ENCODE results near the gene PPP1R13B. TPM values are rescaled to one million over a fixed set of nuclear protein-coding genes. Genes with fewer than 3 reads are reported as not detected.
"Not testable (repeated sequence)": the region's sequence is repeated elsewhere in the genome, so short reads cannot be mapped to it uniquely, and the experiment has no call there.

The PPP1R13B gene
- total RNA-seq, 1 donor from 2014 or later, result 40.3 TPM

DNA sequence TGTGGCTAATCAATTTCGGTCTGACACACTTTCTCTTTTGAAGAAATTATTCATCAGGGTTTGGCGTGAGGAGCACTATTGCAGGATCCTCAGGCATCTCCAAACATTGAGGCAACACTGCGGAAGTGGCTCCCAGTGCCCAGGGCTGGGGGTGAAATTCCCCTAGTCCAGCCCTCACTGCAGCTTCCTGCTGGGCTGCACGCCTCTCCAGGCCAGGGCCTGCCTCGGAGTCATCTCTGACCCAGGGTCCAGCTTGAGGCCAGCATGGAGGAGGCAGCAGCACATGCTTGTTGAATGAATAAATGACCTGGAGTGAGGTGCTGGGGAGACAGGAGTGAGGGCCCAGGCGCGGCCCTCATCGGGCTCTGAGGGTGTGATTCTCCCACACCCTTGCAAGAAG lies 44.9 kb upstream of the PPP1R13B start:
- H3K9me3 Mint-ChIP-seq (ENCODE audit: low read depth), result peaks cover 4% of the 10 kb centered on the region
- TF ChIP-seq, protein P1, sequence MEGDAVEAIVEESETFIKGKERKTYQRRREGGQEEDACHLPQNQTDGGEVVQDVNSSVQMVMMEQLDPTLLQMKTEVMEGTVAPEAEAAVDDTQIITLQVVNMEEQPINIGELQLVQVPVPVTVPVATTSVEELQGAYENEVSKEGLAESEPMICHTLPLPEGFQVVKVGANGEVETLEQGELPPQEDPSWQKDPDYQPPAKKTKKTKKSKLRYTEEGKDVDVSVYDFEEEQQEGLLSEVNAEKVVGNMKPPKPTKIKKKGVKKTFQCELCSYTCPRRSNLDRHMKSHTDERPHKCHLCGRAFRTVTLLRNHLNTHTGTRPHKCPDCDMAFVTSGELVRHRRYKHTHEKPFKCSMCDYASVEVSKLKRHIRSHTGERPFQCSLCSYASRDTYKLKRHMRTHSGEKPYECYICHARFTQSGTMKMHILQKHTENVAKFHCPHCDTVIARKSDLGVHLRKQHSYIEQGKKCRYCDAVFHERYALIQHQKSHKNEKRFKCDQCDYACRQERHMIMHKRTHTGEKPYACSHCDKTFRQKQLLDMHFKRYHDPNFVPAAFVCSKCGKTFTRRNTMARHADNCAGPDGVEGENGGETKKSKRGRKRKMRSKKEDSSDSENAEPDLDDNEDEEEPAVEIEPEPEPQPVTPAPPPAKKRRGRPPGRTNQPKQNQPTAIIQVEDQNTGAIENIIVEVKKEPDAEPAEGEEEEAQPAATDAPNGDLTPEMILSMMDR (IDR thresholded peaks at IDR 0.05; ENCODE audit: unreplicated experiment), result no peak
- no peak for DNase-seq (ENCODE audit: low spot score, unreplicated experiment)
- peaks cover 2% of the 10 kb centered on the region for H3K4me1 Mint-ChIP-seq (ENCODE audit: low read depth)
- no peaks in the 10 kb centered on the region for H3K27me3 Mint-ChIP-seq
- H3K27ac Mint-ChIP-seq, result no peak overlapping the region
- H3K36me3 Mint-ChIP-seq (ENCODE audit: insufficient read depth), result no peaks in the 10 kb centered on the region
- H3K4me3 Mint-ChIP-seq (ENCODE audit: low read depth), result no peak overlapping the region

DNA sequence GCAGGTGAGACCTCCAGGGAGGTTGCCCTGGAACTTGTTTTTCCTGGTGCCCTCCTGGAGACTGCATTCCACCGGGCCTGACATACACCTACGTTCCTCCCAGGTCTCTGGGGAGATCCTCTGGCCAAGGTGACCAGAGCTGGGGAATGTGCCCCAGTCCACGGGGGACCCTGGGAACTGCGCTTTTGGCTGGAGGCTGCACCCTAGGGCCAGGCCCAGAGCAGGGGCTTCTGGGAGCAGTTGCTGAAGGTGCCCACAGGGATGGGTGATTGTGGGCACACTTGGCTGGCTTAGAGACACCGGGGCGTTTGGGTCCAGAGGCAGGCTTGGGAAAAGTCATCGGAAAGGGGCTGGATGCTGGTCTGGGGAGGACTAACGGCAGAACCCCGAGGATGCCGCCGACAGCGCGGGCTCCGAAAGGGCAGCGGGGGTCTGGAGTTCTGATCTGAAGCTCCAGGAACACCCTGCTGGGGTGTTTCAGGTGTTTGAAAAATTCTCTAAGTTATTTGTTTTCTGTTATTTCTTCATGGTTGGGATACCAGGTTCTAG lies 44.4 kb upstream of the PPP1R13B start:
- Mint-ChIP-seq H3K27ac (peak overlapping the region; percentile 73), H3K4me3 (ENCODE audit: low read depth) (no peak overlapping the region)

DNA sequence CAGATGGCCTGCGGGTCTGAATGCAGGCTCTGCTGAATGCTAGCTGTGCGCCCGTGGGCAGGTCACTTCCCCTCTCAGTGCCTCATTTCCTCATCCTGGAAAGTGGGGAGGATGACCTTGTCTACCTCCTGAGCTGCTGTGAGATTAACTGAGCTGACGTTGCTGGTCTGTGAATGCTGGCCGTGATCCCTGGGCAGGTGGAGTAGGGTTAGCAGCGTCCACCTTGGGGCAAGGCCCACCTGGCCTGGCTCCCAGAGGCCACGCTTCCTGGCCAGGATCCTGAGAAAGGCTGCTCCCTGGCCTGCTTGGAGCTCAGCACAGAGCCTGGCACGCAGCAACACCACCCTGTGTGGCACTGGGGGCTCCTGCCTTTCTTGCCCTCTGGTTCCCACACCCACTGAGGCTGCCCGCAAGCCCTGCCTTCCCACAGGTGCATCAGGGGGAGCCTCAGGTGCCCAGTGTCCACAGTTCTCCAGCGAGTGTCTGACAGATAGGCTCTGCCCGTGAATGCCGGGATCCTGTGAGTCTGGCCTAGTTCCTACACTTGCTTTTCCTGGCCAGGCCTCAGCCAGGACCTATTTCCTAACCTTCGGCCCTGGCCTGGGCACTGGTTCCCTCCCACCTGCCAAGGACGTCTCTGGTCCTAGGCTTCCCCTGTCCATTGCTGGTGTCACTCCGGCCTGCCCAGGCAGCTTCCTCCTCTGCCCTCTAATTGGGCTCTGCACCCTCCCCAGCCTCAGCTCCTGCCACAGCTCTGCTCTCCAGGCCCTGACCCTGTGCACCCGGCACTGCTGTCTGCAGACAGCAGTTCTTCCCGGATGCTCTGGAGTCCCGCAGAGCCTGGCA lies 43.7 kb upstream of the PPP1R13B start:
- Mint-ChIP-seq H3K4me1 (ENCODE audit: low read depth) (peaks cover 6% of the 10 kb centered on the region), H3K9me3 (ENCODE audit: low read depth) (no peaks in the 10 kb centered on the region), H3K27me3 (peaks cover 4% of the 10 kb centered on the region), H3K36me3 (ENCODE audit: insufficient read depth) (no peaks in the 10 kb centered on the region), H3K4me3 (ENCODE audit: low read depth) (no peak overlapping the region), H3K27ac (peak overlapping the region; percentile 73)
- TF ChIP-seq, protein P1 (IDR thresholded peaks at IDR 0.05; ENCODE audit: unreplicated experiment), result no peak
- DNase-seq (ENCODE audit: low spot score, unreplicated experiment), result no peak

More for the DNA sequence above, 44.4 kb upstream of the PPP1R13B start:
- Mint-ChIP-seq H3K27me3 (no peaks in the 10 kb centered on the region), H3K9me3 (ENCODE audit: low read depth) (peaks cover 4% of the 10 kb centered on the region), H3K4me1 (ENCODE audit: low read depth) (no peaks in the 10 kb centered on the region), H3K36me3 (ENCODE audit: insufficient read depth) (no peaks in the 10 kb centered on the region)
- no peak for DNase-seq (ENCODE audit: low spot score, unreplicated experiment)
- TF ChIP-seq, protein P1 (IDR thresholded peaks at IDR 0.05; ENCODE audit: unreplicated experiment), result no peak

DNA sequence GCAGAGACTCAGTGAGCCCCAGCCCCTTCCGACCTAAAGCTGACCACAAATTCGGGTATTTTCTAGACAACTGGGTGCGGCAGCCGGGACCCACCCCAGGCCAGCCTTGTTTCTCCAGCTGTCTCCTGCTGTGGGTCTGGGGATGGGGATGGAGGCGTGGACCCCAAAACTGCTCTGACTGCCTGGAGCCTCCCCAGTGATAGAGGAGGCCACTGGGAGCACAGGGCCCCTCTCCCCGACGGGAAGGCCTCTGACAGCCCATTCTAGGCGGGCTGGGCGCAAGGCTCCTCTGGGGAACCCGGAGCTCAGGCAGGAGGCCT lies 42.6 kb upstream of the PPP1R13B start:
- Mint-ChIP-seq H3K27me3 (peaks cover 6% of the 10 kb centered on the region), H3K27ac (peak overlapping the region; percentile 56), H3K4me3 (ENCODE audit: low read depth) (no peak overlapping the region), H3K4me1 (ENCODE audit: low read depth) (peaks cover 8% of the 10 kb centered on the region), H3K36me3 (ENCODE audit: insufficient read depth) (no peaks in the 10 kb centered on the region), H3K9me3 (ENCODE audit: low read depth) (no peaks in the 10 kb centered on the region)
- TF ChIP-seq, protein P1 (IDR thresholded peaks at IDR 0.05; ENCODE audit: unreplicated experiment), result no peak
- DNase-seq (ENCODE audit: low spot score, unreplicated experiment), result no peak

DNA sequence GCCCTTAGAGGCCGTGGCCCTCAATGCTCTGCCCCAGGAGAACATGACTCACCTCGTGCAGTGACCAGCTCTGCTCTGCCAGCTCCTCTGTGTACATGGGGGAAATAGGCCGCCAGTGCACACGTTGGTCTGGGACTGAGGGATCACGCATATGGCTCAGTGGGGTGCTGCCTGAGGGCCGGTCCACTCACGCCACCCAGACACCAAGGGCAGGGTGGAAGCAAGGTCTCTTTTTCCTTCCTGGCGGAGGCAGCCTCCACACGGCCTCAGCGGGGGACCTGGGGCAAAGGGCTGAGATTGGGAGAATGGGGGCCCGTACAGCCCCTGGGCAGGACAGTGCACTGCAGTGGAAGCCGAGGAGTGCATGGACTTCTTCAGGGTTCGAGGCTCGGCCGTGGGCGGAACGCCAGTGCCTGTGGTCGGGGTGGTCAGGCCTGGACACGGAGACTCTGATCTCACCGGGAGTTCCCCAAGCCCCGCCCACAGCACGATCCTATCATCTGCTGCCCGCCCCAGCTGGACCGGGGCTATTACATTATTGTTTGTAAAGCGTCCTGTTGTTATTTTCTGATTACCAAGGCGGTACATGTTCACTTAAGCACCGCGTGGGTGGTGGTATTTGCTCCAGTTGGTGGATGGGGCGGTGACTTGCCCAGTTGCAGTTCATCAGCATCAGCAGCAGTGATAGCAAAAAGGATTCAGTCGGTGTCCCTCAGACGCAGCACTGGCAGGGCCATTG lies 42.1 kb upstream of the PPP1R13B start:
- Mint-ChIP-seq H3K4me1 (ENCODE audit: low read depth) (peaks cover 8% of the 10 kb centered on the region), H3K36me3 (ENCODE audit: insufficient read depth) (no peaks in the 10 kb centered on the region), H3K27ac (peak overlapping the region; percentile 56), H3K4me3 (ENCODE audit: low read depth) (no peak overlapping the region), H3K27me3 (peaks cover 6% of the 10 kb centered on the region), H3K9me3 (ENCODE audit: low read depth) (no peaks in the 10 kb centered on the region)
- DNase-seq (ENCODE audit: low spot score, unreplicated experiment), result no peak
- TF ChIP-seq, protein P1 (IDR thresholded peaks at IDR 0.05; ENCODE audit: unreplicated experiment), result no peak

DNA sequence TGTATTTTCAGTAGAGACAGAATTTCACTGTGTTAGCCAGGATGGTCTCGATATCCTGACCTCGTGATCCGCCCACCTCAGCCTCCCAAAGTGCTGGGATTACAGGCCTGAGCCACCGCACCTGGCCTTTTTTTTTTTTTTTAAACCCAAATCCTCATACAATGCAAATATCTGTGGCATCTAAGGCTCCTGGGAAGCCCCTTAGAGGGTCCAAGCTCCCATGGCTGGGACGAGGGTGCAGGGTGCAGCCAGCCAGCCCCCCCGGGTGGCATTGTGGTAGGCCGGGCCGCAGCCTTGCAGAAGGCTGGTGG lies 41.6 kb upstream of the PPP1R13B start:
- DNase-seq (ENCODE audit: low spot score, unreplicated experiment); H3K27ac Mint-ChIP-seq; H3K36me3 Mint-ChIP-seq (ENCODE audit: insufficient read depth); H3K4me1 Mint-ChIP-seq (ENCODE audit: low read depth); H3K27me3 Mint-ChIP-seq; H3K4me3 Mint-ChIP-seq (ENCODE audit: low read depth); H3K9me3 Mint-ChIP-seq (ENCODE audit: low read depth): not testable (repeated sequence)
